ENCODE data around the gene RAB11B. TPM values are rescaled to one million over a fixed set of nuclear protein-coding genes. Genes with fewer than 3 reads are reported as not detected.

The RAB11B gene
- total RNA-seq, 1 donor from 2014 or later, result 88.1 TPM

DNA sequence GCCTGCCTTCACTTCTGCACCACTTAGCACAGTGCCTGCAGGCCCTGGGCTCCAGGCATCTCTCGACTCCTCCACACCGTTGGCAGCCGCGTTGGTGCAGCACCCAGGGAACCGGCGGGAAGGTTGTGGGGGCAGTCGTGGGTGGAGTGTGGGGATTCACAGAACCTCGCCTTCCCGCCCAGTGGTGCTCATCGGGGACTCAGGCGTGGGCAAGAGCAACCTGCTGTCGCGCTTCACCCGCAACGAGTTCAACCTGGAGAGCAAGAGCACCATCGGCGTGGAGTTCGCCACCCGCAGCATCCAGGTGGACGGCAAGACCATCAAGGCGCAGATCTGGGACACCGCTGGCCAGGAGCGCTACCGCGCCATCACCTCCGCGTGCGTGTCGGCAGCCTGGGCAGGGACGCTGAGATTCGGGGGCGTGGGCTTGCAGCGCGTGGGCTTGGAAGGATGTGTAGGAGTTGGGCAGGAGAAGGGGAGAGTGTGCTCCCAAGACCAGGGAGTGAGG, 9.6 kb downstream of the RAB11B start:
- DNase-seq (ENCODE audit: extremely low spot score in 2 of 2), result no peak
- Histone ChIP-seq H3K4me1 (peaks cover 36% of the 10 kb centered on the region), H3K27me3 (no peaks in the 10 kb centered on the region), H3K4me3 (no peak overlapping the region), H3K9me3 (no peaks in the 10 kb centered on the region), H3K36me3 (peaks cover 0 to 33% of the 10 kb centered on the region in 2 donors), H3K27ac (no peak overlapping the region)
- intact Hi-C loops (cut with DNase I), result no loop called here
- TF ChIP-seq POLR2A (IDR thresholded peaks at IDR 0.05), result no peak
- TF ChIP-seq POLR2AphosphoS5 (IDR thresholded peaks at IDR 0.05; ENCODE audit: insufficient read depth in 1 of 2, low read depth in 1 of 2), result no peak
- TF ChIP-seq, protein P1, sequence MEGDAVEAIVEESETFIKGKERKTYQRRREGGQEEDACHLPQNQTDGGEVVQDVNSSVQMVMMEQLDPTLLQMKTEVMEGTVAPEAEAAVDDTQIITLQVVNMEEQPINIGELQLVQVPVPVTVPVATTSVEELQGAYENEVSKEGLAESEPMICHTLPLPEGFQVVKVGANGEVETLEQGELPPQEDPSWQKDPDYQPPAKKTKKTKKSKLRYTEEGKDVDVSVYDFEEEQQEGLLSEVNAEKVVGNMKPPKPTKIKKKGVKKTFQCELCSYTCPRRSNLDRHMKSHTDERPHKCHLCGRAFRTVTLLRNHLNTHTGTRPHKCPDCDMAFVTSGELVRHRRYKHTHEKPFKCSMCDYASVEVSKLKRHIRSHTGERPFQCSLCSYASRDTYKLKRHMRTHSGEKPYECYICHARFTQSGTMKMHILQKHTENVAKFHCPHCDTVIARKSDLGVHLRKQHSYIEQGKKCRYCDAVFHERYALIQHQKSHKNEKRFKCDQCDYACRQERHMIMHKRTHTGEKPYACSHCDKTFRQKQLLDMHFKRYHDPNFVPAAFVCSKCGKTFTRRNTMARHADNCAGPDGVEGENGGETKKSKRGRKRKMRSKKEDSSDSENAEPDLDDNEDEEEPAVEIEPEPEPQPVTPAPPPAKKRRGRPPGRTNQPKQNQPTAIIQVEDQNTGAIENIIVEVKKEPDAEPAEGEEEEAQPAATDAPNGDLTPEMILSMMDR (IDR thresholded peaks at IDR 0.05), result no peak

DNA sequence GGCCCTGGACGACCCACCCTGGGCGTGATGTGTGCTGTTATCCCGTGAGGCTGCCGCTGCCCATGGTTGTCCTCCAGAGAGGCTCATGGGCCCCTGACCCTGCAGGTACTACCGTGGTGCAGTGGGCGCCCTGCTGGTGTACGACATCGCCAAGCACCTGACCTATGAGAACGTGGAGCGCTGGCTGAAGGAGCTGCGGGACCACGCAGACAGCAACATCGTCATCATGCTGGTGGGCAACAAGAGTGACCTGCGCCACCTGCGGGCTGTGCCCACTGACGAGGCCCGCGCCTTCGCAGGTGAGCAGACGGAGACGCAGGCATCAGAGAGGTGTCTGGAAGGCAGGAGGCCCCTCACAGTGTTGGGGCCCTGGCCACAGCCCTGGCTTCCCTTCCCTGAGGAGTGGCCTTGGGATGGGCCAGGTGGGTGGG, 11.8 kb downstream of the RAB11B start:
- H3K4me3 ChIP-seq, result no peak overlapping the region
- no peaks in the 10 kb centered on the region for H3K27me3 ChIP-seq
- H3K4me1 ChIP-seq, result peaks cover 13% of the 10 kb centered on the region
- H3K27ac ChIP-seq, result no peak overlapping the region
- intact Hi-C loops (cut with DNase I), result no loop called here
- DNase-seq (ENCODE audit: extremely low spot score in 2 of 2), result no peak
- peaks cover 0 to 38% of the 10 kb centered on the region in 2 donors for H3K36me3 ChIP-seq
- H3K9me3 ChIP-seq, result no peaks in the 10 kb centered on the region
- TF ChIP-seq POLR2A (IDR thresholded peaks at IDR 0.05), result no peak
- TF ChIP-seq, protein P1 (IDR thresholded peaks at IDR 0.05), result no peak
- TF ChIP-seq POLR2AphosphoS5 (IDR thresholded peaks at IDR 0.05; ENCODE audit: insufficient read depth in 1 of 2, low read depth in 1 of 2), result no peak

DNA sequence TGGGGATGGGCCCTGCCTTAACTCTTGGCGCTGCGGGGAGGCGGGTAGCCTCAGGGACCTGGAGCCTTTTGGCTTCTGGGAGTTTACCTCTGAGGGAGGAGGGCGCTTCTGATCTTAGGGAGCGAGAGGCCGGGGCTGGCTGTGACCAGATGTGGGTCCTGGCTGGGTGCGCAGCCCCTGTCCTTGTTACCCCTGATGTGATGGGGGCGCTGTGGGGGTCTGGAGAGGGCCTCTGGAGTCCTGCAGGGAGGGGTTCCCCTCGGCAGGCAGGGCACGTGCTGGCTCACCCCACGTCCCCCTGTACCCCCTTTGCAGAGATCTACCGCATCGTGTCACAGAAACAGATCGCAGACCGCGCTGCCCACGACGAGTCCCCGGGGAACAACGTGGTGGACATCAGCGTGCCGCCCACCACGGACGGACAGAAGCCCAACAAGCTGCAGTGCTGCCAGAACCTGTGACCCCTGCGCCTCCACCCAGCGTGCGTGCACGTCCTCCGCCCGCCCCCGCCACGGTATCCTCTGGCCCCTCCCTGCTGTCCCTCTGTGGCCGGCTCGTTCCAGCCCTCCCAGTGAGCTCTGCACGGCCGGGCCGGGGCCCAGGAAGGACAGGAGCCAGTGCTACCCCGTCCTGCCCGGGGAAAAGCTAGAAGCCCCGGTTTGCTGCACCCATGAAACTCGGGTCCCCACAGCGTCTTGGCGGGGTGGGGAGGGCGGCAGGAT, 13.1 kb downstream of the RAB11B start:
- intact Hi-C loops (cut with DNase I), result no loop called here
- Histone ChIP-seq H3K4me3 (no peak overlapping the region), H3K27ac (no peak overlapping the region), H3K27me3 (no peaks in the 10 kb centered on the region), H3K9me3 (no peaks in the 10 kb centered on the region), H3K36me3 (peaks cover 0 to 38% of the 10 kb centered on the region in 2 donors), H3K4me1 (peaks cover under 1% of the 10 kb centered on the region)
- DNase-seq (ENCODE audit: extremely low spot score in 2 of 2), result no peak
- no peak for TF ChIP-seq POLR2AphosphoS5 (IDR thresholded peaks at IDR 0.05; ENCODE audit: insufficient read depth in 1 of 2, low read depth in 1 of 2)
- no peak for TF ChIP-seq POLR2A (IDR thresholded peaks at IDR 0.05)
- TF ChIP-seq, protein P1 (IDR thresholded peaks at IDR 0.05), result no peak

DNA sequence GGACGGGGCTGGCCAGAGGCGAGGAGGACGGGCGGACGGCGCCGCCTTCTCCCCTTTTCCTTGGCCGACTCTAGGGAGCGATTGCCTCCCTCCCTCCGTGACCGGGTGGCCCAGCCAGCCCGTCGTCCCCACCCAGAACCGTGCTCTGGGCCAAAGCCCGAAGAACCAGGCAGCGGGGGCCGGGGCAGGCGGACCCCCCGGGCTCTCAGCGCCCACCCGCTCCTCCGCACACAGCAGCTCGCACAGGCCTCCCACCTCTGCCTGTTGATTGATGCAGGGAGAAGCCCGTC, 13.6 kb downstream of the RAB11B start:
- Histone ChIP-seq H3K9me3 (no peaks in the 10 kb centered on the region), H3K27me3 (no peaks in the 10 kb centered on the region), H3K36me3 (peaks cover 0 to 38% of the 10 kb centered on the region in 2 donors), H3K4me3 (no peak overlapping the region), H3K4me1 (no peaks in the 10 kb centered on the region), H3K27ac (no peak overlapping the region)
- DNase-seq (ENCODE audit: extremely low spot score in 2 of 2), result no peak
- intact Hi-C loops (cut with DNase I), result no loop called here
- TF ChIP-seq POLR2A (IDR thresholded peaks at IDR 0.05) (no peak), POLR2AphosphoS5 (IDR thresholded peaks at IDR 0.05; ENCODE audit: insufficient read depth in 1 of 2, low read depth in 1 of 2) (no peak)
- TF ChIP-seq, protein P1 (IDR thresholded peaks at IDR 0.05), result no peak
